ENCODE data around the gene TTLL3.
A peak's percentile ranks its signal among the peaks of the same experiment; 100 is the strongest.

Gene TTLL3

GRCh38 chr3:9806688-9807589 is 3.1 kb upstream of the TTLL3 start:
- no peak for DNase-seq (ENCODE audit: low read depth in 3 of 3, low spot score in 1 of 3)

- no peak for DNase-seq (ENCODE audit: low read depth in 3 of 3, low spot score in 1 of 3)
Measured at GRCh38 chr3:9807981-9808344, 2.1 kb upstream of the TTLL3 start.

DNA sequence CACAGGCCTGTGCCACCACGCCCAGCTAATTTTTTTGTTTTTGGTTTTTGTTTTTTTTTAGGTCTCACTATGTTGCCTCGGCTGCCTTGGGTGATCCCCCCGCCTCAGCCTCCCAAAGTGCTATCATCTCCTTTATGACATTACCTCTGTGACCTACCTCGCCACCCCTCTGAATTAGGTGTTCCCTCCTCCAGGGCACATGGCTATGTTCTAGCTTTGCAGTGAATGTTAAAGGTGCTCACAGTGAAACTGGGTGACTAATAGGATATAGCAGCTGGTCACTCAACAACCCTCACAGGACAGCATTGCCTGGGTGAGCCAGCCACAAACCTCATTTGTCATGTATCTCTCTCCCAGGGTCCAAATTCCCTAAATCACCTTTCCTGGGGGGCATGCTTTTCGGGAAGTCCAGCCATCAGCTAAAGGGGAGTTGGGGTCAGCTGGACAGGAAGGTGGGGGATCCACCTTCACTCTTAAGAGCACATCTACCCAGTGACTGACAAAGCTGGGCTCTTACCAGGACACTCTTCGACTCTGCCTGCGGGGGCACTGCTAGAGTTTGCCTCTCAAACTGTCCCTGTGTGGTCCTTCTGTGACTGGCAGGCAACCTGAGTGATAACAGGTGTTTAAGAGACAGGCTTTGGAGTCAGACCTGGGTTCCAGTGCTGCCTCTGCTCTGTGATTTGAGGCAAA is 1.6 kb upstream of the TTLL3 start:
- DNase-seq (ENCODE audit: low read depth in 3 of 3, low spot score in 1 of 3) = peak in 2 of 3 donors; percentile 20 to 27

DNA sequence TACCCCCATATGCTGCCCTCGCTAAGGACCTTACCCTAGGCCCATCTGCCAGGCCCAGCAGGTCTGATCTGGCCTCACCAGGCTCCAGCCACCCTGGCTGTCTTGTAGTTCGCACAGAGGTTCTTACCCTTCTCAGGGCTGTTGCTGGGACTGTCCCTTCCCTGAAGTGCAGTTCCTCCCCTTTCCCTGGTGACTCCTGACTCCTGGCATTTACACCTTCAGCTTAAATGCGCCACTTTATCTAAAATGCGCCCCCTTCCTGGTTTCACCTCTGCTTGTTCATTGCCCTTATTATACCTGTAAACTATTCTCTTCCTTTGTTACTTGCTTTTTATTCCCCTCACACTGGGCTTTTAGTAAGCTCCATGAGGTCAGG is 835 bp upstream of the TTLL3 start:
- no peak for DNase-seq (ENCODE audit: low read depth in 3 of 3, low spot score in 1 of 3)

- DNase-seq (ENCODE audit: low read depth in 3 of 3, low spot score in 1 of 3) = no peak
Measured at GRCh38 chr3:9810433-9810770, 340 bp downstream of the TTLL3 start.

DNA sequence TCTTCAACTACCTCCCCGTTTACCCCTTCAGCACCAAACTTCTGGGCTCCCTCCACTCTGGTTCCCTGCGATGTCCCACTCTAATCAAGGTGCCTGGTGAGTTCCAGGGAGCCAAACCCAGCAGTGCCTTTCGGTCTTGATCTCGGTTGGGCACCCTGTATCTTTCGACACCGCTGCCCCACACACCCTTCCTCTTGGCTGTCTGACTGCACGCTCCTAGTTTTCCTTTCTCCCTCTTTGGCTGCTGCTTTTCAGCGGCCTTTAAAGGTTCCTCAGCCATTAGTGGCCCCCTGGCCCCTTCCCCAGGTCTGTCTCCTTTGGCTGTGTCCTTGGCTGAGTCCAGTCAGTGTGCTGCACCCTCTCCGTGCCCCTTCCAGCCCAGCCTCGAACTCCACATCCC is 784 bp downstream of the TTLL3 start:
- no peak for DNase-seq (ENCODE audit: low read depth in 3 of 3, low spot score in 1 of 3)

DNA sequence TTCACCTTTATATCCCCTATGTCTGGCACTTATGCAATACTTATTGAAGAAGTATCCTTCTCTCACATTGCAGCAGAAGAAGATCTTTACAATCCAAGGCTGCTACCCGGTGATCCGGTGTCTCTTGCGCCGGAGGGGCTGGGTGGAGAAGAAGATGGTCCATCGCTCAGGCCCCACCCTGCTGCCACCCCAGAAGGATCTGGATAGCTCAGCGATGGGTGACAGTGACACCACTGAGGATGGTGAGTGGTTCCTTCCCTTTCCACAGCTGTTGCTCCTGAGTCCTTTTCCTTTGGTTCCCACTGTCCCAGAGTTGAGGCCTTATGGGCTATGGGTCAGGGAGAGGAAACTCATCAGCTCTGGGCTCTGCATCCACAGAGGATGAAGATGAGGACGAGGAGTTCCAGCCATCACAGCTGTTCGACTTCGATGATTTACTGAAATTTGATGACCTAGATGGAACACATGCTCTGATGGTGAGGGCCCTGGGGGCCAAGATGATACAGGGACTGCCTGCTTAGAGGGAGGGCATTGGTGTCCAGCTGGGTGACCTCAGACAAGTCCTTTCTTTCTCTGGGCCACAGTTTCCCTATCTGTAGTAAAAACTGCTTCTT is 2.9 kb downstream of the TTLL3 start:
- no peak for DNase-seq (ENCODE audit: low read depth in 3 of 3, low spot score in 1 of 3)

DNA sequence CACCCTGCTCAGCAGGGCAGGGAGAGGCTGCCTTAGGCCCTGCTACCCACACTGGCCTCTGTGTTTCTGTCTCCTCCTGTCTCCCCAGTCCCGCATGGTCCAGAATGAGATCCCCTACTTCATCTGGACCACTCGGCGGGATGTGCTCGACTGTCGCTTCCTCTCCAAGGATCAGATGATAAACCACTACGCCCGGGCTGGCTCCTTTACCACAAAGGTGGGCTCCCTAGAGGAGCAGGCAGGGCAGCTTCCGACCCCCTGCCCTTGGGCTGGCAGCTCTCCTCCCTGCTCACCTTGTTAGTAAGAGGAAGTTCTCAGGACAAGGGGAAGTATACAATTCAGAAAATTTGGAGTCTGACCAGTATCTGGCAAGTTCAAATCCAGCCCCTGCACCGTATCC is 5.9 kb downstream of the TTLL3 start:
- DNase-seq (ENCODE audit: low read depth in 3 of 3, low spot score in 1 of 3) = no peak

- no peak for DNase-seq (ENCODE audit: low read depth in 3 of 3, low spot score in 1 of 3)
Measured at GRCh38 chr3:9817436-9817835, 7.4 kb downstream of the TTLL3 start.

GRCh38 chr3:9818666-9819335 is 8.7 kb downstream of the TTLL3 start:
- no peak for DNase-seq (ENCODE audit: low read depth in 3 of 3, low spot score in 1 of 3)

- DNase-seq (ENCODE audit: low read depth in 3 of 3, low spot score in 1 of 3) = no peak
Measured at GRCh38 chr3:9820543-9820942, 10.5 kb downstream of the TTLL3 start.

DNA sequence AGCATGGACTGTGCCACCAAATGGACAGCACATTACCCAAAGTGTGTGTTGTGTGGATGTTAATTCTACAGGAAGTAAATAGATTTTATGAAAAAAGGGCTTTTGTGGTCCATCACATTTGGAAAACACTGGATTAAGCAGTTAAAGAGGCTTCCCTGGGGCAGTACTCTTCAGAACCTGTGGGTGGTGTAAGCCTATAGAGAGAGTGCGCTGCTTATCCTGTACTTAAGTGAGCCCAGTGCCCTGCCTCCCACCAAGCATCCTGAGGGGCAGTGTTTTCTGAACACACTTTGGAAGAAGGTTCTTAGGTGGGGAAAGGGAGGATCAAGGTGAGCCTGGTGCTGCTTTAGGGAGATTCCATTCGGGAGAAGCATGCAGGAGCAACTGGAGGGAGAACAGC is 10.9 kb downstream of the TTLL3 start:
- no peak for DNase-seq (ENCODE audit: low read depth in 3 of 3, low spot score in 1 of 3)

GRCh38 chr3:9825451-9826040 is 15.5 kb downstream of the TTLL3 start:
- DNase-seq (ENCODE audit: low read depth in 3 of 3, low spot score in 1 of 3) = no peak

- DNase-seq (ENCODE audit: low read depth in 3 of 3, low spot score in 1 of 3) = no peak
Measured at GRCh38 chr3:9826815-9827573, 16.9 kb downstream of the TTLL3 start.

- no peak for DNase-seq (ENCODE audit: low read depth in 3 of 3, low spot score in 1 of 3)
Measured at GRCh38 chr3:9828801-9829755, 19.0 kb downstream of the TTLL3 start.

- no peak for DNase-seq (ENCODE audit: low read depth in 3 of 3, low spot score in 1 of 3)
Measured at GRCh38 chr3:9831253-9831652, 21.2 kb downstream of the TTLL3 start.

DNA sequence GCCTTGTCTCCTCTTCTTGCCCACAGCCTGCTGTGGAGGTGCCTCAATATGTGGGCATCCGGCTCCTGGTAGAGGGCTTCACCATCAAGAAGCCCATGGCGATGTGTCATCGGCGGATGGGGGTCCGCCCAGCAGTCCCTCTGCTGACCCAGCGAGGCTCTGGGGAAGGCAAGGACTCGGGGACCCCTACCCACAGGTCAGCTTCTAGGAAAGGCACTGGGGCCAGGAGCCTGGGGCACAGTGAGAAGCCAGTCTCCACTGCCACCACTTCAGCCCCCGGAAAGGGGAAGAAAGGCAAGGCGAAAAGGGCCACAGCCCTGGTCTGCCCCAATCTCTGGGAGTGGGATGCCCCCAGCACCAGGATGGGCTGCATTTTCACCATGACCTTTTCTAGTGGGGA is 23.0 kb downstream of the TTLL3 start:
- DNase-seq (ENCODE audit: low read depth in 3 of 3, low spot score in 1 of 3) = no peak

- DNase-seq (ENCODE audit: low read depth in 3 of 3, low spot score in 1 of 3) = no peak
Measured at GRCh38 chr3:9834520-9835380, 24.7 kb downstream of the TTLL3 start.

Measured in stimulated activated CD4-positive, alpha-beta T cell treated with anti-CD3 and anti-CD28 coated beads, TNF-alpha, amount 100 ng/mL, for 1 hour (primary cell).